ENCODE data around the gene RINT1.

DNA sequence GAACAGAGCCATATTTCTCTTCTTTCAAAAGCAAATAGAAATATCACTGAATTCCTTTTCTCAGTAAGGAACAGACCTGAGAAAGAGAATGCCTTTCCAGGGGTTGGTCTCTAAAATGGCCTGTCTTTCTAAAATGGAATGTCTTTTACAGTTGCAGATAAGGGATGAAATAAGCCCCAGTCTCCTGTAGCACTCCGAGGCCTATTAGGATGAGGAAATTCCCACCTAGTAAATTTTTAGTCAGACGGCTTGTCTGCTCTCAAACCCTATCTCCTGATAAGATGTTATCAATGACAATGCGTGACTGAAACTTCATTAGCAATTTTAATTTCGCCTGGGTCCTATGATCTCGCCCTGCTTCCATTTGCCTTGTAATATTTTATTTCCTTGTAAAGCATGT is 52.2 kb downstream of the RINT1 start:
- TF ChIP-seq EZH2 (IDR thresholded peaks at IDR 0.05; ENCODE audit: low read length) = no peak
- TF ChIP-seq, protein P1, sequence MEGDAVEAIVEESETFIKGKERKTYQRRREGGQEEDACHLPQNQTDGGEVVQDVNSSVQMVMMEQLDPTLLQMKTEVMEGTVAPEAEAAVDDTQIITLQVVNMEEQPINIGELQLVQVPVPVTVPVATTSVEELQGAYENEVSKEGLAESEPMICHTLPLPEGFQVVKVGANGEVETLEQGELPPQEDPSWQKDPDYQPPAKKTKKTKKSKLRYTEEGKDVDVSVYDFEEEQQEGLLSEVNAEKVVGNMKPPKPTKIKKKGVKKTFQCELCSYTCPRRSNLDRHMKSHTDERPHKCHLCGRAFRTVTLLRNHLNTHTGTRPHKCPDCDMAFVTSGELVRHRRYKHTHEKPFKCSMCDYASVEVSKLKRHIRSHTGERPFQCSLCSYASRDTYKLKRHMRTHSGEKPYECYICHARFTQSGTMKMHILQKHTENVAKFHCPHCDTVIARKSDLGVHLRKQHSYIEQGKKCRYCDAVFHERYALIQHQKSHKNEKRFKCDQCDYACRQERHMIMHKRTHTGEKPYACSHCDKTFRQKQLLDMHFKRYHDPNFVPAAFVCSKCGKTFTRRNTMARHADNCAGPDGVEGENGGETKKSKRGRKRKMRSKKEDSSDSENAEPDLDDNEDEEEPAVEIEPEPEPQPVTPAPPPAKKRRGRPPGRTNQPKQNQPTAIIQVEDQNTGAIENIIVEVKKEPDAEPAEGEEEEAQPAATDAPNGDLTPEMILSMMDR (optimal IDR thresholded peaks at IDR 0.05 in 1 of 3, IDR thresholded peaks at IDR 0.05 in 1 of 3, conservative IDR thresholded peaks at IDR 0.05 in 1 of 3; ENCODE audit: extremely low read depth in 1 of 3, insufficient read depth in 2 of 3, low read length in 3 of 3) = no peak

Data from keratinocyte (primary cell).